NCI-H82 (cell line): ENCODE measurements around the gene HAPLN3.

Experiments used
- DNase-seq: peaks from one replicate; lab custom pipeline; 2025; lab: John Stamatoyannopoulos, UW

Gene HAPLN3

DNA sequence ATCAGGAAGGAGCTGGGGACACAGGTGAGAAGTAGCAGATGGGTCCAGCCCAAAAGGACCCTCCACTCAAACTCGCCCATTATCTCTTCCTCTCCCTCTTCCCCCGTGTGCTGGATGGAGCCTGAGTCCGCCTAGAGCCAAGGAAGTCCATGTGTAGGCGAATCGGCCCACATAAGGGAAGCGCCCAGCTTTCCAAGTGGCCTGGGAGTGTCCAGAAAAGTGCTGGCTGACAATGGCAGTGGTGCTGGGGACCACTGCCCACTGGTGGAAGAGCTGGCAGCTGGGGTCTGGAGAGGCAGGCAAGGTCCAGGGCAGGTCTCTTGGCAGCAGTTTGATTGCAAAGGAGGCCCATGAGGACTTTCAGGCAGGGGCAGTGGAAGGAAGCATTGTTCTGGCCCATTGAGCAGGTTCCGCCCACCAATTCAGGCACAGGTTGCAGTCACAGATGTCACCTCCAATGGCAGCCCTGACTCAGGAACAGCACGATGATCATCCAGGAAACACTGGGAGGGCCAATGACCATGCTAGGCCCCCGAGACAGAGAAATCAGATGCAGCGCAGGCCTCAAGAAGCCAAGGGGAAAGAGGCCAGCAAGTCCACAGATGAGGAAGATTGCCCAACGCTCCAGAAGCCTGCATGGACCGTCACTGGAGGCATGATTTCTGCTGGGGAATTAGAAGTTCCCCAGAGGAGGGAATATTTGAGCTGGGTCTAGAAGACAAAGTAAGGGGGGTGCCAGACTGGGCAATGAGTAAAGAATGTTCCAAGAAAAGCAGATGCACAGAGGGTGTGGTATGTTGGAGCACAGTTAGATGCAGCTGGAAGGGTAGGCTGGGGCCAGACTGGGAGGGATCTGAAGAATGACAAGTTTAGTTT is 14.8 kb upstream of the HAPLN3 start:
- no peak for DNase-seq

- DNase-seq: no peak
Observed at GRCh38 chr15:88908697-88909621, 13.6 kb upstream of the HAPLN3 start.

DNA sequence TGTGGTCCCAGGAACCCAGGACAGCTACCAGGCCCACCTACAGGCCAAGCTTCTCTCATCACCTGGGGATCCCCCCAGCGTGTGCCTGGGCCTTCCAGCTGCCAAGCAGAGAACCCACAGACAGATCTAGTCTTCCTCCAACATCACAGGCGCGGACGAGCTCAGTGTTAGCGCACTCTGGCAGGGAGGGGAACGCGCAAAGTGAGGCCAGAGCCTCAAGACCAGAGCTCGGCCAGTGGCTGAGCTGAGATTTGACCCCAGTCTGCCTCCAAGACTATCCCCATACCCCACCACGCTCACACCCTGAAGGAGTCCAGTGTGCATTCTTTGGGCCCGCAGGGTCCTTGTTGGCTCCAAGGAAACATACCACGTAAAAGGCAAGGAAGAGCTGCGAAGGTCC is 12.8 kb upstream of the HAPLN3 start:
- no peak for DNase-seq

GRCh38 chr15:88907111-88907510 is 11.8 kb upstream of the HAPLN3 start:
- no peak for DNase-seq

- no peak for DNase-seq
Observed at GRCh38 chr15:88906551-88906950, 11.2 kb upstream of the HAPLN3 start.

GRCh38 chr15:88906130-88906529 is 10.8 kb upstream of the HAPLN3 start:
- no peak for DNase-seq

- DNase-seq: no peak
Observed at GRCh38 chr15:88905576-88905975, 10.2 kb upstream of the HAPLN3 start.

- DNase-seq: peak; percentile 91
Observed at GRCh38 chr15:88904624-88905327, 9.4 kb upstream of the HAPLN3 start.

DNA sequence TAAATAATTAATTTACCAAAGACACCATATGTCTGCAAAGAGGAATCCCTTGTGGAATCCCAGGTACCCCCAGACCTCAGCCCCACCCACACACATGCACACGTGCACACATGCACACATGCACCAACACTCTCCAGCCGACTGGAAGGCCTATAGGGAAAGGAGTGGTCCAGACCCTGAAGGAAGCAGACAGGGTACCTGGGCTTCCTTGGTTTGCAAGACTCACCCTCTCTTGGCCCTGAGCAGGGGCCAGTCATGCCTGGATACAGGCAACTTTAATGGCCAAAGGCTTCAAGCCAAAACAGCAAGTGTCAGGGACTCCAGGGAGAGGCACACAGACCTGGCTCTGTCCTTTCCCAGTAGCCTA is 8.9 kb upstream of the HAPLN3 start:
- DNase-seq: no peak

DNA sequence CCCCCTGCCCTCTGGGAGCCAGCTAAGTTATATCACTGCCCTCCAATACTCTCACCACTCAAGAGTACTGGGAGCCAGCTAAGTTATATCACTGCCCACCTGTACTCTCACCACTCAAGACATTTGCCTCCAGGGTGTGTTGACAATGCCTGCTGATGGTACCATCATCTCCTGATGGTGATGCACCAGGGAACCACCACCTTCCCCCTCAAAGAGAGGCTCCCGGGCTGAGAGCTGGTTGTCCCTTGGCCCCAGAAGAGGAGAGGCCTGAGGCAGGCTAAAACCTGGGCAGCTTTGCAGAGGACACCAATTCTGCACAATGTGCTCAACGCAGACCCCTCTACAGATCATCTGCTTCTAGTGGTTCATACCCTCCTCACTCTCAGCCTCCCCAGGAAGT is 7.5 kb upstream of the HAPLN3 start:
- DNase-seq: no peak

DNA sequence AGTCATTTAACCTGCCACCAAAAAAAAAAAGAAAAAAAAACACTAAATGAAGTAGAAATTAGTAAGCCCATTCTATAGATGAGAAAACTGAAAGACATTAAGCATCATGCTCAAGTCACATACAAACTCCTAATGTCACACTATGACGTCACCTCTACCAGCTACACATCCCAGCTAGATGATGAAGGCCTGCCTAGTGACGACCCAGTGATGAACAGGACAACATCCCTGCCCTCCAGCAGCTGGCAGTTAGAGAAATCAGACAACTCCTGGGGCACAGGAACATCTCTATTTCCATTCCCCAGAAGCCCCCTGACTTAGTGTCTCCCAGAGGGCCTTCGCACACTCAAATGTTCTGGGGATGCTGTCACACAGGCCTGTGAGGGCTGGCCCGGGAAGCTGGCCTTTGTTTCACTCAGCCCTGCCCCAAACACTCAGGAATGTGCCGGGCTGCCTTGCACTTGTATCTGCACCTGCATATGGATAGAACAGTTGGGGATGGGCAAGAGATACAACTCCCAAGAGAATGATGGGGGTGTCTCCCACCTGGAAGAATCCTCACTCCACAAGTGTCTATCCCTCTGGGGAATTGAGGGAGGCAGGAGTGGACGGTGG is 7.0 kb upstream of the HAPLN3 start:
- no peak for DNase-seq

- no peak for DNase-seq
Observed at GRCh38 chr15:88901508-88902220, 6.3 kb upstream of the HAPLN3 start.

DNA sequence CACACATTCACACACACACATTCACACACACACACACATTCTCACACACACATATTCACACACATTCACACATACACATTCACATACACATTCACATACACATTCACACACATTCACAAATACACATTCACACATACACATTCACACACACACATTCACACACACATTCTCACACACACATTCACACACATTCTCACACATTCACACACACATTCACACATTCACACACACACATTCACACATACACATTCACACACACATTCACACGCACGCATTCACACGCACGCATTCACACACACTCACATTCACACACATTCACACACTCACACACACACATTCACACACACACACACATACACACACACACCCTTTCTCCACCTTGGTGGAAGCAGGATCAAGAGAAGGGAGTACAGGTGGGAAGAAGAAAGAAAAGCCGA is 5.7 kb upstream of the HAPLN3 start:
- no peak for DNase-seq

- no peak for DNase-seq
Observed at GRCh38 chr15:88900309-88900981, 5.1 kb upstream of the HAPLN3 start.

GRCh38 chr15:88899251-88899650 is 3.9 kb upstream of the HAPLN3 start:
- no peak for DNase-seq

- no peak for DNase-seq
Observed at GRCh38 chr15:88898736-88899135, 3.4 kb upstream of the HAPLN3 start.

GRCh38 chr15:88897456-88898194 is 2.3 kb upstream of the HAPLN3 start:
- DNase-seq: peak; percentile 92

DNA sequence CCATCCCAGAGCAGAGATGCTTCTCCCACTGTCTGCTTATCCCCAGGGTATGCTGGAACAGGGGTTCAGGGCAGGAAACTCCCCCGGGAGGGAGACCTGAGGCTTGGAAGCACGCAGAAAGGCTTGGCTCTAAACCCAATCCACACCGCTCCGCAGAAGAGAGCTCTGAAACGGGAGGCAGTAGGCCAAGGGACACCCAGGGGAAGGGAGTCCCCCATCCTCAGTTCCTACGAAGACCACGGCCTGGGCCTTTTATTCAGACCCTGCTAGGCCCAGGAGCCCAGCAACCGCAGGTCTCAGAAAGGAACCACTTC is 1.8 kb upstream of the HAPLN3 start:
- no peak for DNase-seq

DNA sequence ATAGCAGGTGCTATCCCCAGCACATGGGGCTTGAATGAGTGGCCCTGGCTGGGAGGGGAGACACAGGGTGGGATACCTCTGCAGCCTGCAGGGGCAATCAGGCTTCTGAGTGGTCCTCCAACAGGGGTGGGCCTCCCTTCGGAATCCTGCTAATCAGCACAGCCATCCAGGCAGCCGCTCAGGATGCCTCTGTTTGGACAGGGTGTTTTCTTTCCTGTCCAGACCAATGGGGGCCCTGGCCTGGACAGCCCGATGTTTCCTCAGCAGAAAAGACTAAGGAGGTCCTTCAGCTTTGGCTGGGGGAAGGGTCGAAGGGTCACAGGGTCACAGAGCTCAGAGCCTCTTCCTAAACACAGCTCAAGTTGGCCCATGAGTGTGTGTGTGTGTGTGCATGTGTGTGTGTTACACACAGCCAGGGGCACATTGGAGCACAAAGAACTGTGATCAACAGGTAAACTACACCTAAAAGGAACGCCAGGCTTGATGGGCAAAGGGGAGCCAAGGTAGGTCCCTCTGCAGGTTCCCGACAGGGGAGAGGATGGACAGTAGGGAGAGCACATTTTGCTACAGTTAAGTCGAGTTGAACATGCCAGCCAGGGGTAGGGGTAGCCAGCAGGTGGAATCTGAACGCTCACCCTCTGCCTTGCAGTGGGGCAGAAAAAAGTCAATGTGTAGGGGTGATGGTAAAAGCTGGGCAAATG is 1.1 kb upstream of the HAPLN3 start:
- no peak for DNase-seq
